H9 (cell line): ENCODE measurements around the gene ATP8A2. TPM values are rescaled to one million over a fixed set of nuclear protein-coding genes. Genes with fewer than 3 reads are reported as not detected.

ENCODE experiments used
- DNase-seq: peaks from one replicate; pipeline ENCODE4 v3.0.0-alpha.2; 2017
- H2AFZ ChIP-seq: one replicate; pipeline ENCODE4 v1.6.1; 2013; ENCODE audit warnings: mild to moderate bottlenecking, low read length, control low read depth, moderate library complexity
- H2AK5ac ChIP-seq: 2 replicates; pipeline ENCODE4 v1.6.1; 2013; ENCODE audit warnings: low read length, control low read depth, mixed read lengths; ENCODE audit not compliant: insufficient read length
- H2BK120ac ChIP-seq: one replicate; pipeline ENCODE4 v1.6.1; 2013; ENCODE audit warnings: low read depth, mild to moderate bottlenecking, low read length, control low read depth, inconsistent platforms; ENCODE audit not compliant: poor library complexity, severe bottlenecking
- H2BK12ac ChIP-seq: 2 replicates; pipeline ENCODE4 v1.6.1; 2013; ENCODE audit warnings: low read length, control low read depth, mixed read lengths, low read depth; ENCODE audit not compliant: insufficient read length
- H2BK15ac ChIP-seq: 2 replicates; pipeline ENCODE4 v1.6.1; 2013; ENCODE audit warnings: low read depth, low read length, control low read depth
- H2BK20ac ChIP-seq: one replicate; pipeline ENCODE4 v1.6.1; 2013; ENCODE audit warnings: low read depth, mild to moderate bottlenecking, low read length, control low read depth, inconsistent platforms; ENCODE audit not compliant: poor library complexity, severe bottlenecking
- H2BK5ac ChIP-seq: 2 replicates; pipeline ENCODE4 v1.6.1; 2013; ENCODE audit warnings: low read length, control low read depth, mixed read lengths; ENCODE audit not compliant: insufficient read length
- H3K14ac ChIP-seq: 2 replicates; pipeline ENCODE4 v1.6.1; 2013; ENCODE audit warnings: low read length, control low read depth; ENCODE audit not compliant: insufficient read depth
- H3K18ac ChIP-seq: 2 replicates; pipeline ENCODE4 v1.6.1; 2013; ENCODE audit warnings: low read depth, mild to moderate bottlenecking, mixed read lengths, low read length, control low read depth; ENCODE audit not compliant: insufficient read length
- H3K23ac ChIP-seq: 2 replicates; pipeline ENCODE4 v1.6.1; 2013; ENCODE audit warnings: low read length, control low read depth, mixed read lengths, low read depth; ENCODE audit not compliant: insufficient read length
- H3K23me2 ChIP-seq: 2 replicates; pipeline ENCODE4 v1.6.1; 2013; ENCODE audit warnings: low read depth, mild to moderate bottlenecking, mixed read lengths, low read length, control low read depth; ENCODE audit not compliant: insufficient read length, poor library complexity, severe bottlenecking
- H3K27ac ChIP-seq: 2 replicates; pipeline ENCODE4 v1.5.1; 2013; ENCODE audit warnings: low read length, control low read depth, mixed read lengths, low read depth; ENCODE audit not compliant: insufficient read length
- H3K27me3 ChIP-seq: 2 replicates; pipeline ENCODE4 v1.6.1; 2013; ENCODE audit warnings: low read length, control low read depth, inconsistent platforms; ENCODE audit not compliant: insufficient read depth
- H3K4ac ChIP-seq: 2 replicates; pipeline ENCODE4 v1.6.1; 2013; ENCODE audit warnings: low read depth, mild to moderate bottlenecking, control low read depth, inconsistent platforms, low read length, moderate library complexity
- H3K4me1 ChIP-seq: 2 replicates; pipeline ENCODE4 v1.6.1; 2013; ENCODE audit warnings: low read length, control low read depth, inconsistent platforms; ENCODE audit not compliant: insufficient read depth
- H3K4me2 ChIP-seq: 2 replicates; pipeline ENCODE4 v1.6.1; 2013; ENCODE audit warnings: low read length, control low read depth, mixed read lengths; ENCODE audit not compliant: insufficient read length, insufficient read depth
- H3K56ac ChIP-seq: 2 replicates; pipeline ENCODE4 v1.6.1; 2013; ENCODE audit warnings: low read depth, mild to moderate bottlenecking, mixed read lengths, low read length, control low read depth; ENCODE audit not compliant: insufficient read length
- H3K79me1 ChIP-seq: 2 replicates; pipeline ENCODE4 v1.6.1; 2013; ENCODE audit warnings: low read depth, mild to moderate bottlenecking, moderate library complexity, low read length, control low read depth, inconsistent platforms; ENCODE audit not compliant: insufficient read depth, poor library complexity, severe bottlenecking
- H3K79me2 ChIP-seq: 2 replicates; pipeline ENCODE4 v1.6.1; 2013; ENCODE audit warnings: low read length, control low read depth, inconsistent platforms; ENCODE audit not compliant: insufficient read depth
- H3K9ac ChIP-seq: 2 replicates; pipeline ENCODE4 v1.6.1; 2013; ENCODE audit warnings: low read length, control low read depth, mixed read lengths; ENCODE audit not compliant: insufficient read length; ENCODE audit errors: extremely low read depth
- H3K9me3 ChIP-seq: one replicate; pipeline ENCODE4 v1.6.1; 2013; ENCODE audit warnings: low read depth, low read length, inconsistent platforms; ENCODE audit not compliant: control insufficient read depth
- H3T11ph ChIP-seq: one replicate; pipeline ENCODE4 v1.6.1; 2013; ENCODE audit warnings: mild to moderate bottlenecking, low read length, control low read depth, inconsistent platforms
- H4K20me1 ChIP-seq: one replicate; pipeline ENCODE4 v1.6.1; 2013; ENCODE audit not compliant: control insufficient read depth, insufficient read length, insufficient read depth
- H4K5ac ChIP-seq: 2 replicates; pipeline ENCODE4 v1.6.1; 2013; ENCODE audit warnings: low read depth, mild to moderate bottlenecking, mixed read lengths, low read length, control low read depth; ENCODE audit not compliant: insufficient read length
- H4K8ac ChIP-seq: replicated peaks from 2 replicates; pipeline ENCODE4 v1.6.1; 2013; ENCODE audit warnings: low read length, control low read depth, mixed read lengths, low read depth; ENCODE audit not compliant: insufficient read length
- H4K91ac ChIP-seq: 2 replicates; pipeline ENCODE4 v1.6.1; 2013; ENCODE audit warnings: low read depth, mild to moderate bottlenecking, moderate library complexity, mixed read lengths, low read length, control low read depth; ENCODE audit not compliant: insufficient read length
- H3K27ac Mint-ChIP-seq, 3 experiments: 2 replicates in 2 of 3; 3 replicates in 1 of 3; pipeline ENCODE4 v1.8.0; 2020 to 2021; ENCODE audit warnings: mixed read lengths in 3 of 3, mild to moderate bottlenecking in 1 of 3, moderate library complexity in 1 of 3
- H3K27me3 Mint-ChIP-seq: 2 replicates; pipeline ENCODE4 v1.8.0; 2021; ENCODE audit warnings: low read depth, mild to moderate bottlenecking, moderate library complexity, mixed read lengths
- H3K36me3 Mint-ChIP-seq, 3 experiments: 2 replicates in 2 of 3; 3 replicates in 1 of 3; pipeline ENCODE4 v1.8.0; 2020 to 2021; ENCODE audit warnings: low read depth in 3 of 3, mixed read lengths in 3 of 3; ENCODE audit not compliant: insufficient read depth in 1 of 3
- H3K4me1 Mint-ChIP-seq, 2 experiments: 2 replicates each; pipeline ENCODE4 v1.8.0; 2020; ENCODE audit warnings: mixed read lengths in 2 of 2
- H3K4me3 Mint-ChIP-seq, 2 experiments: 2 replicates in 1 of 2; 3 replicates in 1 of 2; pipeline ENCODE4 v1.8.0; 2020 to 2021; ENCODE audit warnings: mild to moderate bottlenecking in 2 of 2, mixed read lengths in 2 of 2, moderate library complexity in 1 of 2
- H3K9me3 Mint-ChIP-seq, 2 experiments: 2 replicates in 1 of 2; 3 replicates in 1 of 2; pipeline ENCODE4 v1.8.0; 2020; ENCODE audit warnings: mild to moderate bottlenecking in 2 of 2, mixed read lengths in 2 of 2, moderate library complexity in 1 of 2
- CTCF ChIP-seq: fragments of 200-600 bp; sonication (generic); conservative IDR thresholded peaks from 3 replicates; pipeline ENCODE4 v1.8.0; 2021; ENCODE audit warnings: antibody characterized with exemption, mild to moderate bottlenecking
- WGBS: extraction: QIAGEN DNeasy Blood & Tissue Kit; methylation state at CpG from one replicate; pipeline ENCODE4 v1.1.7; 2013; ENCODE audit warnings: missing lambda C conversion rate, low lambda C conversion rate, mixed read lengths; ENCODE audit not compliant: insufficient read length; ENCODE audit errors: extremely low coverage; 5-methylcytosine and 5-hydroxymethylcytosine counted together
- total RNA-seq: library from RNA; stranded (reverse); gene quantifications from 2 replicates; pipeline ENCODE4 v1.2.1, GENCODE V29; 2021

Gene ATP8A2
- total RNA-seq, 1 experiment from 2014 or later, result 18.2 TPM

- no CpG with 5 or more reads among the region's 2 CpGs for WGBS
- Histone ChIP-seq H3K27me3 (no peaks in the 10 kb centered on the region), H3K79me2 (no peaks in the 10 kb centered on the region), H4K5ac (no peak overlapping the region), H3K23me2 (no peaks in the 10 kb centered on the region), H3K27ac (no peak overlapping the region), H2BK5ac (no peak overlapping the region), H4K8ac (no peak overlapping the region), H4K91ac (no peak overlapping the region), H3K9me3 (no peaks in the 10 kb centered on the region), H3T11ph (no peak overlapping the region), H3K23ac (no peak overlapping the region), H2AK5ac (no peak overlapping the region), H3K14ac (no peak overlapping the region), H2BK20ac (no peak overlapping the region), H3K56ac (no peak overlapping the region), H3K4ac (no peak overlapping the region), H3K4me1 (peaks cover 4% of the 10 kb centered on the region; the same call in 1 of the 2 replicates), H3K9ac (no peak overlapping the region), H2BK12ac (no peak overlapping the region), H4K20me1 (no peaks in the 10 kb centered on the region), H3K18ac (no peak overlapping the region), H2AFZ (no peak overlapping the region), H3K79me1 (no peaks in the 10 kb centered on the region), H3K4me2 (no peak overlapping the region), H2BK120ac (no peak overlapping the region), H2BK15ac (no peak overlapping the region)
- H3K4me1 Mint-ChIP-seq, result peaks cover 23 to 25% of the 10 kb centered on the region in 2 experiments
- peaks cover 0 to 2% (median 0%) of the 10 kb centered on the region in 3 experiments; a peak in 3 of 7 replicates for H3K36me3 Mint-ChIP-seq
- H3K4me3 Mint-ChIP-seq, result no peak overlapping the region
- no peaks in the 10 kb centered on the region for H3K9me3 Mint-ChIP-seq
- H3K27ac Mint-ChIP-seq, result no peak overlapping the region
- TF ChIP-seq CTCF, result no peak
- no peaks in the 10 kb centered on the region for H3K27me3 Mint-ChIP-seq
- DNase-seq, result no peak
Observed at GRCh38 chr13:25865391-25865790, 493.6 kb downstream of the ATP8A2 start.
